NT2/D1 (cell line): ENCODE data around the gene PITPNM3.

Experiments used
- SUZ12 ChIP-seq: IDR thresholded peaks from 2 replicates; pipeline ENCODE4 v1.6.1; 2011; ENCODE audit not compliant: insufficient read length, insufficient read depth; ENCODE audit errors: extremely low read depth
- ZNF274 ChIP-seq: IDR thresholded peaks from 2 replicates; pipeline ENCODE4 v1.6.1; 2011; ENCODE audit warnings: mild to moderate bottlenecking, low read depth, low read length

DNA sequence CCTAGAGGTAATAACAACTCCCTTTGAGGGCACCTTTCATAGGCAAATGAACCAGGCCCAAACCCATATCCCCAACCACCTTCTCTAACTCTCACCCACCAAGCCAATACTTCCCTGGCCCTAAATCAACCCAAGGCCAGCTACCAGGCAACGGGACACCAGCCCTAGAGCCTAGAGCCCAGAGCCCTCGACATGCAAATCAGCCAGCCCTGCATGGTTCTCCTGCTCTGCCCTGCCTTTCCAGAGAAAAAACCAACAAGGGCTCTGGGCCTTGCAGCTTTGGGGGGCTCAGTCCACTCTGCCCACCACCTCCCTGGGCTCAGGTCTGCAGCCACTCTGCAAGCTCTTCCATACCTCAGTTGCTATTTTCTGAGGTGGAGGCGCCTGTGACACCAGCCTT lies 55.0 kb downstream of the PITPNM3 start:
- TF ChIP-seq ZNF274, result no peak
- no peak for TF ChIP-seq SUZ12
